ENCODE data around the gene FLVCR1. TPM values are rescaled to one million over a fixed set of nuclear protein-coding genes. Genes with fewer than 3 reads are reported as not detected.
A peak's percentile ranks its signal among the peaks of the same experiment; 100 is the strongest.

The FLVCR1 gene
- 4.1 TPM for polyA plus RNA-seq (2013, experiment 1 of 2)
- polyA plus RNA-seq (2013, experiment 2 of 2): 4.3 TPM

- Histone ChIP-seq H2BK12ac (ENCODE audit: low read length in 2 of 2) (peak within 1 kb of the TSS; percentile 60 to 61), H2AFZ (ENCODE audit: low read depth, low read length) (peak within 1 kb of the TSS; percentile 43), H3K9ac (ENCODE audit: low read length) (peak within 1 kb of the TSS; percentile 85), H2BK120ac (ENCODE audit: low read depth, low read length) (peak within 1 kb of the TSS; percentile 83), H3K4me2 (ENCODE audit: low read length, poor library complexity, severe bottlenecking) (peak within 1 kb of the TSS; percentile 90), H3K4ac (ENCODE audit: low read depth in 1 of 2, low read length in 2 of 2) (peak within 1 kb of the TSS; percentile 1 to 62), H3K23ac (ENCODE audit: low read length in 2 of 2) (peak within 1 kb of the TSS in 1 of 2 experiments; percentile 50), H3K18ac (ENCODE audit: low read depth in 1 of 2, low read length in 2 of 2) (peak within 1 kb of the TSS; percentile 91 to 95), H2BK15ac (ENCODE audit: low read depth, poor library complexity, severe bottlenecking) (peak within 1 kb of the TSS; percentile 86), H3K9me3 (ENCODE audit: control insufficient read depth, low read length) (no peaks in the 10 kb centered on the region), H3K79me1 (replicated peaks; ENCODE audit: low read length, poor library complexity, severe bottlenecking) (peaks cover 12% of the 10 kb centered on the region), H3K4me1 (ENCODE audit: control insufficient read depth, insufficient read depth, low read depth, low read length) (peaks cover 12% of the 10 kb centered on the region), H3K27me3 (ENCODE audit: control insufficient read depth in 1 of 2, insufficient read depth in 1 of 2, low read length in 2 of 2) (no peaks in the 10 kb centered on the region), H2BK5ac (ENCODE audit: low read depth, low read length, poor library complexity, severe bottlenecking) (peak within 1 kb of the TSS; percentile 87), H4K91ac (ENCODE audit: low read length) (peak within 1 kb of the TSS; percentile 82), H4K8ac (ENCODE audit: low read length) (peak within 1 kb of the TSS; percentile 89), H3K27ac (ENCODE audit: low read length, poor library complexity, severe bottlenecking) (peak within 1 kb of the TSS; percentile 95), H3K36me3 (ENCODE audit: control insufficient read depth in 1 of 2, insufficient read depth in 2 of 2, low read depth in 1 of 2, low read length in 2 of 2) (peaks cover 0 to 7% of the 10 kb centered on the region in 2 experiments), H3K4me3 (ENCODE audit: insufficient read depth in 1 of 2, low read depth in 1 of 2, low read length in 2 of 2) (peak within 1 kb of the TSS; percentile 80 to 87), H2AK5ac (ENCODE audit: low read length, severe bottlenecking) (peak within 1 kb of the TSS; percentile 43), H3K14ac (ENCODE audit: low read length in 2 of 2) (peak within 1 kb of the TSS; percentile 73 to 78)
- DNase-seq: peak; percentile 96
- WGBS: 0% methylated on average over 52 of the region's 54 CpGs
Observed at GRCh38 chr1:212857992-212858460, at the start of gene FLVCR1. Gene FLVCR1, plus strand, starts transcription at chr1:212858275. Its CDS starts 178 bp downstream, at chr1:212858453.

DNA sequence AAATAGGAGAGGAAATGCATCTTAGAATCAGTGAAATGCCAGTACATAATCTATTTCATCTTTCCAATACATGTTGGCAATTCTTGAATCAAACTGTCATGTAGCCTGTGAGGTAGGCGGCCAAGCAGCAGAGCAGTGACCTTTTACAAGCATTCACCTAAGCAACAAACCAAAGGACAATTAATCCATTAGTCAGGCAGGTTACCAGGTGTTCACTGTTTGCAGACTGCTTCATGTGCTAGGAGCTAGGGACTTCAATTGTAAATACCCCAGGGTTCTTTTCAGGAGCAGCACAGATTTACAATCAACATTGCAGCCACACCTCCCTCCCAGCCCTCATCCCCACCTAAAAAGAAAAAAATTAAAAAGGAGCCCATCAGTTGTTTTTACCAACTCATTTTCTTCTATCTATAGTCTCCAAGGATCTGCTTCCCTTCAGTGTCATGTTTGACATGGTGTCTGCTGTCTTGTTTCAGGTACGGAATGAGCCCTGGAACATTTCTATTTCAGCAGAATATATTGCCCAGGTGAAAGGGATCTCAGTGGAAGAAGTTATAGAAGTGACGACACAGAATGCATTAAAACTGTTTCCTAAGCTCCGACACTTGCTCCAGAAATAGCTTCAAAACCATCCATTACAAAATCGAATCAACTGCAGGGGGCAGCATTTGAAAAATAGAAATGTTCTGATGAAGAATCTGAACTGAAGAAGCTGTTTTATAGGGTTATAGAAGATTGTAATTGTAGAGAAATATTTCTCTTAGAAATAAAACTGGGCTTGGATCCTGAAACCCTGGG lies 43.3 kb upstream of the FLVCR1 start:
- peaks cover 0 to 17% of the 10 kb centered on the region in 2 experiments for H3K36me3 ChIP-seq (ENCODE audit: control insufficient read depth in 1 of 2, insufficient read depth in 2 of 2, low read depth in 1 of 2, low read length in 2 of 2)
- WGBS: 100% methylated on average over 2 of the region's 5 CpGs
- H3K4ac ChIP-seq (ENCODE audit: low read depth in 1 of 2, low read length in 2 of 2): no peak overlapping the region
- H2BK15ac ChIP-seq (ENCODE audit: low read depth, poor library complexity, severe bottlenecking): no peak overlapping the region
- no peak overlapping the region for H2BK12ac ChIP-seq (ENCODE audit: low read length in 2 of 2)
- no peak overlapping the region for H3K14ac ChIP-seq (ENCODE audit: low read length in 2 of 2)
- H4K8ac ChIP-seq (ENCODE audit: low read length): no peak overlapping the region
- no peak overlapping the region for H3K23ac ChIP-seq (ENCODE audit: low read length in 2 of 2)
- H4K91ac ChIP-seq (ENCODE audit: low read length): no peak overlapping the region
- peak; percentile 29 for DNase-seq
- H2BK120ac ChIP-seq (ENCODE audit: low read depth, low read length): no peak overlapping the region
- H3K4me1 ChIP-seq (ENCODE audit: control insufficient read depth, insufficient read depth, low read depth, low read length): no peaks in the 10 kb centered on the region
- H2AK5ac ChIP-seq (ENCODE audit: low read length, severe bottlenecking): no peak overlapping the region
- no peak overlapping the region for H2BK5ac ChIP-seq (ENCODE audit: low read depth, low read length, poor library complexity, severe bottlenecking)
- H3K9ac ChIP-seq (ENCODE audit: low read length): no peak overlapping the region
- H3K4me3 ChIP-seq (ENCODE audit: insufficient read depth in 1 of 2, low read depth in 1 of 2, low read length in 2 of 2): no peak overlapping the region
- H3K27me3 ChIP-seq (ENCODE audit: control insufficient read depth in 1 of 2, insufficient read depth in 1 of 2, low read length in 2 of 2): no peaks in the 10 kb centered on the region
- H2AFZ ChIP-seq (ENCODE audit: low read depth, low read length): no peak overlapping the region
- no peaks in the 10 kb centered on the region for H3K9me3 ChIP-seq (ENCODE audit: control insufficient read depth, low read length)
- no peak overlapping the region for H3K4me2 ChIP-seq (ENCODE audit: low read length, poor library complexity, severe bottlenecking)
- no peak overlapping the region for H3K18ac ChIP-seq (ENCODE audit: low read depth in 1 of 2, low read length in 2 of 2)
- H3K79me1 ChIP-seq (replicated peaks; ENCODE audit: low read length, poor library complexity, severe bottlenecking): no peaks in the 10 kb centered on the region
- H3K27ac ChIP-seq (ENCODE audit: low read length, poor library complexity, severe bottlenecking): no peak overlapping the region

DNA sequence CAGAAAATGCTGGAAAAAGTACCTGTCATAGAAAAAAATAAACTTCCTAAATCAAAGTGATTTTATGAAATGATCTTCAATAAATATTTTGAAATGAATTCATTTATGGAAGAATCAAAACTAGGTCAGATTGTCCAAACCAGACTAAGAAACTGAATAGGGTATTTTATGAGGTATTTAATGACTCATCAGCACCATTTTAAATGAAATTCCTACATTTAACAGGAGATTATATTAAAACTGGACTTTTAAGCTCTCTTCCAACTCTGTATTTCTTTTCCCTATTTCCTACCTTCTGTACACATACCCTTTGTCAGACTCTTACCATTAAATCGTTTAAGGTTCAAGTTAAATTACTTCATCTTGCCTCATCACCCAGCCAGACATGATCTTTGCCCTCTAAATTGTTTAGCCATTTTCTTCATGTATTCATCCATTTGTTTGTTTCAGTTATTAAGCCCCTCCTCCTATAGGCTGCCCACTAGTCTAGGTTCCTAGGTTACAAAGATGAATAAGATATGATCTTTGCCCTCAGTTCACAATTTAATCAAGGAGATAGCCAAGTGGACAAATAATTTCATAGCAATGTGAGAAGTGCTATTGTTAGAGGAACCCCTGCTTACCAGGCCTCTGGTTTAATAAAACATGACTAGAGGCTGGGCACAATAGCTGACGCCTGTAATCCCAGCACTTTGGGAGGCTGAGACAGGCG lies 41.4 kb upstream of the FLVCR1 start:
- no peak overlapping the region for H4K8ac ChIP-seq (ENCODE audit: low read length)
- no peak overlapping the region for H3K14ac ChIP-seq (ENCODE audit: low read length in 2 of 2)
- H4K91ac ChIP-seq (ENCODE audit: low read length): no peak overlapping the region
- no peak overlapping the region for H3K27ac ChIP-seq (ENCODE audit: low read length, poor library complexity, severe bottlenecking)
- no peak for DNase-seq
- no peak overlapping the region for H3K4me3 ChIP-seq (ENCODE audit: insufficient read depth in 1 of 2, low read depth in 1 of 2, low read length in 2 of 2)
- no peaks in the 10 kb centered on the region for H3K9me3 ChIP-seq (ENCODE audit: control insufficient read depth, low read length)
- H3K23ac ChIP-seq (ENCODE audit: low read length in 2 of 2): no peak overlapping the region
- no peak overlapping the region for H2BK15ac ChIP-seq (ENCODE audit: low read depth, poor library complexity, severe bottlenecking)
- no peak overlapping the region for H3K18ac ChIP-seq (ENCODE audit: low read depth in 1 of 2, low read length in 2 of 2)
- H2AK5ac ChIP-seq (ENCODE audit: low read length, severe bottlenecking): no peak overlapping the region
- H2BK12ac ChIP-seq (ENCODE audit: low read length in 2 of 2): no peak overlapping the region
- H2AFZ ChIP-seq (ENCODE audit: low read depth, low read length): no peak overlapping the region
- H3K4me2 ChIP-seq (ENCODE audit: low read length, poor library complexity, severe bottlenecking): no peak overlapping the region
- H2BK5ac ChIP-seq (ENCODE audit: low read depth, low read length, poor library complexity, severe bottlenecking): no peak overlapping the region
- no peak overlapping the region for H3K9ac ChIP-seq (ENCODE audit: low read length)
- no peaks in the 10 kb centered on the region for H3K4me1 ChIP-seq (ENCODE audit: control insufficient read depth, insufficient read depth, low read depth, low read length)
- no peaks in the 10 kb centered on the region for H3K27me3 ChIP-seq (ENCODE audit: control insufficient read depth in 1 of 2, insufficient read depth in 1 of 2, low read length in 2 of 2)
- no peaks in the 10 kb centered on the region for H3K79me1 ChIP-seq (replicated peaks; ENCODE audit: low read length, poor library complexity, severe bottlenecking)
- 84% methylated on average over 3 of the region's 3 CpGs for WGBS
- H2BK120ac ChIP-seq (ENCODE audit: low read depth, low read length): no peak overlapping the region
- H3K36me3 ChIP-seq (ENCODE audit: control insufficient read depth in 1 of 2, insufficient read depth in 2 of 2, low read depth in 1 of 2, low read length in 2 of 2): peaks cover 0 to 17% of the 10 kb centered on the region in 2 experiments
- no peak overlapping the region for H3K4ac ChIP-seq (ENCODE audit: low read depth in 1 of 2, low read length in 2 of 2)

- Histone ChIP-seq H3K4me3 (ENCODE audit: insufficient read depth in 1 of 2, low read depth in 1 of 2, low read length in 2 of 2) (no peak overlapping the region), H3K27me3 (ENCODE audit: control insufficient read depth in 1 of 2, insufficient read depth in 1 of 2, low read length in 2 of 2) (no peaks in the 10 kb centered on the region), H3K9me3 (ENCODE audit: control insufficient read depth, low read length) (no peaks in the 10 kb centered on the region), H2AK5ac (ENCODE audit: low read length, severe bottlenecking) (no peak overlapping the region), H3K23ac (ENCODE audit: low read length in 2 of 2) (no peak overlapping the region), H3K4me1 (ENCODE audit: control insufficient read depth, insufficient read depth, low read depth, low read length) (no peaks in the 10 kb centered on the region), H3K4ac (ENCODE audit: low read depth in 1 of 2, low read length in 2 of 2) (no peak overlapping the region), H3K4me2 (ENCODE audit: low read length, poor library complexity, severe bottlenecking) (no peak overlapping the region), H3K9ac (ENCODE audit: low read length) (no peak overlapping the region), H3K18ac (ENCODE audit: low read depth in 1 of 2, low read length in 2 of 2) (no peak overlapping the region), H2BK5ac (ENCODE audit: low read depth, low read length, poor library complexity, severe bottlenecking) (no peak overlapping the region), H2BK12ac (ENCODE audit: low read length in 2 of 2) (no peak overlapping the region), H2BK120ac (ENCODE audit: low read depth, low read length) (no peak overlapping the region), H3K36me3 (ENCODE audit: control insufficient read depth in 1 of 2, insufficient read depth in 2 of 2, low read depth in 1 of 2, low read length in 2 of 2) (no peaks in the 10 kb centered on the region), H4K91ac (ENCODE audit: low read length) (no peak overlapping the region), H3K27ac (ENCODE audit: low read length, poor library complexity, severe bottlenecking) (no peak overlapping the region), H4K8ac (ENCODE audit: low read length) (no peak overlapping the region), H3K14ac (ENCODE audit: low read length in 2 of 2) (no peak overlapping the region), H2AFZ (ENCODE audit: low read depth, low read length) (no peak overlapping the region), H3K79me1 (replicated peaks; ENCODE audit: low read length, poor library complexity, severe bottlenecking) (no peaks in the 10 kb centered on the region), H2BK15ac (ENCODE audit: low read depth, poor library complexity, severe bottlenecking) (no peak overlapping the region)
- peak; percentile 43 for DNase-seq
- WGBS: 42% methylated on average over 4 of the region's 5 CpGs
Observed at GRCh38 chr1:212819726-212820125, 38.3 kb upstream of the FLVCR1 start.

Data from mesenchymal stem cell (in vitro differentiated cells and primary cell).